Loucy (cell line): ENCODE measurements around the gene GPC5.

Experiments used
- H2AFZ ChIP-seq: fragments of 200-600 bp; sonication (generic); 2 replicates; pipeline ENCODE4 v1.6.0; 2016; ENCODE audit warnings: antibody characterized with exemption, mild to moderate bottlenecking, low read length, moderate library complexity
- H3F3A ChIP-seq: fragments of 200-600 bp; 2 replicates; pipeline ENCODE4 v1.6.0; 2016; ENCODE audit warnings: antibody characterized with exemption, low read depth, mild to moderate bottlenecking
- H3K27me3 ChIP-seq: fragments of 200-600 bp; sonication (generic); 2 replicates; pipeline ENCODE4 v1.6.1; 2014; ENCODE audit warnings: low read length, mild to moderate bottlenecking; ENCODE audit not compliant: insufficient read depth, poor library complexity, severe bottlenecking
- H3K36me3 ChIP-seq: fragments of 200-600 bp; sonication (generic); 2 replicates; pipeline ENCODE4 v1.6.1; 2016; ENCODE audit warnings: low read length; ENCODE audit not compliant: insufficient read depth
- H3K4me1 ChIP-seq: fragments of 200-600 bp; sonication (generic); 2 replicates; pipeline ENCODE4 v1.5.1; 2014; ENCODE audit warnings: low read length, mild to moderate bottlenecking; ENCODE audit not compliant: insufficient read depth, poor library complexity, severe bottlenecking
- H3K4me2 ChIP-seq: fragments of 200-600 bp; sonication (generic); 2 replicates; pipeline ENCODE4 v1.6.0; 2014; ENCODE audit warnings: antibody characterized with exemption, low read length, low read depth, mild to moderate bottlenecking; ENCODE audit not compliant: poor library complexity, severe bottlenecking
- H3K4me3 ChIP-seq: fragments of 200-600 bp; sonication (generic); 2 replicates; pipeline ENCODE4 v1.5.1; 2014; ENCODE audit warnings: low read length, mild to moderate bottlenecking, mixed read lengths; ENCODE audit not compliant: poor library complexity, severe bottlenecking
- H3K79me2 ChIP-seq: fragments of 200-600 bp; sonication (generic); 2 replicates; pipeline ENCODE4 v1.6.1; 2014; ENCODE audit warnings: low read length; ENCODE audit not compliant: insufficient read depth
- H3K9ac ChIP-seq: fragments of 200-600 bp; sonication (generic); 2 replicates; pipeline ENCODE4 v1.6.0; 2014; ENCODE audit warnings: mild to moderate bottlenecking, low read depth, low read length, moderate library complexity; ENCODE audit not compliant: poor library complexity, severe bottlenecking
- H3K9me2 ChIP-seq: fragments of 200-600 bp; sonication (generic); replicated peaks from 2 replicates; pipeline ENCODE4 v1.6.1; 2016; ENCODE audit warnings: low read depth, low read length, mixed read lengths
- H3K9me3 ChIP-seq: fragments of 200-600 bp; sonication (generic); 2 replicates; pipeline ENCODE4 v1.6.1; 2014; ENCODE audit warnings: mild to moderate bottlenecking, antibody characterized with exemption, low read length, low read depth; ENCODE audit not compliant: insufficient read depth
- H4K20me1 ChIP-seq: fragments of 200-600 bp; sonication (generic); 2 replicates; pipeline ENCODE4 v1.6.0; 2014; ENCODE audit warnings: antibody characterized with exemption, low read length, mild to moderate bottlenecking; ENCODE audit not compliant: insufficient read depth, poor library complexity, severe bottlenecking
- EZH2phosphoT487 ChIP-seq: fragments of 200-600 bp; IDR thresholded peaks from 2 replicates; pipeline ENCODE4 v1.6.1; 2018; ENCODE audit warnings: antibody characterized with exemption, mild to moderate bottlenecking, moderate library complexity, borderline replicate concordance
- TF ChIP-seq, protein P1 (sequence below): fragments of 200-600 bp; sonication (generic); conservative IDR thresholded peaks from 2 replicates; pipeline ENCODE4 v1.5.1; 2014; ENCODE audit warnings: mild to moderate bottlenecking, antibody characterized with exemption, low read length

GPC5 gene

DNA sequence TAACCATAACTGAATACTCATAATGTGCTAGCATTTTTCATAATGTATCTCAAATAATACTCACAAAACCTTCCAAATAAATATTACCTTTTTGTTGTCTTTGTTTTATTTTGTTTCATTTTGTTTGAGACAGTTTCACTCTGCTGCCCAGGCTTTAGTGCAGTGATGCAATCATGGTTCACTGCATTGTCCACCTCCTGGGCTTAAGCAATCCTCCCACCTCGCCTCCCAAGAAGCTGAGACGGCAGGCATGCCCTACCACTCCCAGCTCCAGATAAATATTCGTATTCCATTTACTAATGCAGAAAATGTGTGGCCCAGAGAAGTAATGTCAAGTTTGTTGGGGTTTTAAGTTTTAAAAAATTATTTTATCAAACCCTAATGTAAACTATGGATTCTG, 739.1 kb downstream of the GPC5 start:
- H3K9me3 ChIP-seq = no peaks in the 10 kb centered on the region
- no peaks in the 10 kb centered on the region for H3K36me3 ChIP-seq
- H3K4me1 ChIP-seq = no peaks in the 10 kb centered on the region
- no peak overlapping the region for H3K4me2 ChIP-seq
- H3F3A ChIP-seq = no peaks in the 10 kb centered on the region
- no peaks in the 10 kb centered on the region for H3K79me2 ChIP-seq
- no peaks in the 10 kb centered on the region for H3K9me2 ChIP-seq
- no peak overlapping the region for H2AFZ ChIP-seq
- H4K20me1 ChIP-seq = no peaks in the 10 kb centered on the region
- no peaks in the 10 kb centered on the region for H3K27me3 ChIP-seq
- TF ChIP-seq, protein P1, sequence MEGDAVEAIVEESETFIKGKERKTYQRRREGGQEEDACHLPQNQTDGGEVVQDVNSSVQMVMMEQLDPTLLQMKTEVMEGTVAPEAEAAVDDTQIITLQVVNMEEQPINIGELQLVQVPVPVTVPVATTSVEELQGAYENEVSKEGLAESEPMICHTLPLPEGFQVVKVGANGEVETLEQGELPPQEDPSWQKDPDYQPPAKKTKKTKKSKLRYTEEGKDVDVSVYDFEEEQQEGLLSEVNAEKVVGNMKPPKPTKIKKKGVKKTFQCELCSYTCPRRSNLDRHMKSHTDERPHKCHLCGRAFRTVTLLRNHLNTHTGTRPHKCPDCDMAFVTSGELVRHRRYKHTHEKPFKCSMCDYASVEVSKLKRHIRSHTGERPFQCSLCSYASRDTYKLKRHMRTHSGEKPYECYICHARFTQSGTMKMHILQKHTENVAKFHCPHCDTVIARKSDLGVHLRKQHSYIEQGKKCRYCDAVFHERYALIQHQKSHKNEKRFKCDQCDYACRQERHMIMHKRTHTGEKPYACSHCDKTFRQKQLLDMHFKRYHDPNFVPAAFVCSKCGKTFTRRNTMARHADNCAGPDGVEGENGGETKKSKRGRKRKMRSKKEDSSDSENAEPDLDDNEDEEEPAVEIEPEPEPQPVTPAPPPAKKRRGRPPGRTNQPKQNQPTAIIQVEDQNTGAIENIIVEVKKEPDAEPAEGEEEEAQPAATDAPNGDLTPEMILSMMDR = no peak
- no peak for TF ChIP-seq EZH2phosphoT487
- no peak overlapping the region for H3K9ac ChIP-seq
- no peak overlapping the region for H3K4me3 ChIP-seq

DNA sequence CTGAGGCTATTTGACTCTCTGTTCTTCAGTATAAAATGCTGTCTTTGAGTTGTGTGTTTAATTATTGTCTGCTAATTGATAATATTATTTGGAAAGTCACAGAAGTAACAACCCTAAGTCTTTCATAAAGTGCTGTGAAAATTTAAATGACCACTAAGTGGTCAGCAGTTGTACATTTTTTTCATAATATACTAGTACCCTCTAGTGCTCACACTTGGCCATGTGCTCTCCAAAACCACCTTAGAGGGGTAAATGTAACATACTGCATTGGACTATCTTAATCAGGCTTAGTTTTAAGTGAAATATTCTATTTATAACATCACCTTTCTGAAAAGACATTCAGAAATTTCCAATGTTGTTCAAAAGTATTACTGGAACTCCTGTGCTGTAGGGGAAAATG, 745.3 kb downstream of the GPC5 start:
- Histone ChIP-seq H3K4me1 (no peaks in the 10 kb centered on the region), H3K9ac (no peak overlapping the region), H2AFZ (no peak overlapping the region), H3K4me2 (no peak overlapping the region), H3K27me3 (no peaks in the 10 kb centered on the region), H3K9me2 (no peaks in the 10 kb centered on the region), H3F3A (no peaks in the 10 kb centered on the region), H3K4me3 (no peak overlapping the region), H3K9me3 (no peaks in the 10 kb centered on the region), H4K20me1 (no peaks in the 10 kb centered on the region), H3K79me2 (no peaks in the 10 kb centered on the region), H3K36me3 (no peaks in the 10 kb centered on the region)
- TF ChIP-seq, protein P1 = no peak
- TF ChIP-seq EZH2phosphoT487 = no peak

DNA sequence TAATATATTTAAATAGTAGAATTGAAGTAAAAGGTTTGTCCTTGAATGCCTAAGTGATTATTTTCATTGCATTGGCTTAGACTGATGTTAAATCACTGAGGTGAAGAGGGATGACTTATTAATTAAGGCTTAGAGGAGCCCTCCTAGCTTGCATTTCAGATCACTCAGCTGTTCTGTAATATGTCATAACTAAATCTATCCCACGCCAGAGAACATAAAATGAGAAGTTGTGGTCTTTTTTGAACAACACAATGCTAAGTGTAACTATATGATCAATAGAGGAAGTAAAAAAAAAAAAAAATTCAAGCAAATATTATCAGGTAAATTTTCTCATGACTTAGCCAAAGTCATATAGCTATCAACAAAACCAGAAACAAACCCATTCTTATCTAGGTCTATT, 752.2 kb downstream of the GPC5 start:
- Histone ChIP-seq H3K9me3 (no peaks in the 10 kb centered on the region), H3K36me3 (no peaks in the 10 kb centered on the region), H3K9me2 (no peaks in the 10 kb centered on the region), H3K4me2 (no peak overlapping the region), H3F3A (no peaks in the 10 kb centered on the region), H4K20me1 (no peaks in the 10 kb centered on the region), H2AFZ (no peak overlapping the region), H3K27me3 (no peaks in the 10 kb centered on the region), H3K4me1 (no peaks in the 10 kb centered on the region), H3K4me3 (no peak overlapping the region), H3K9ac (no peak overlapping the region), H3K79me2 (no peaks in the 10 kb centered on the region)
- TF ChIP-seq EZH2phosphoT487 = no peak
- TF ChIP-seq, protein P1 = no peak
